Right lobe of liver (tissue), 6 donors: ENCODE measurements around the gene POLR3E. TPM values are rescaled to one million over a fixed set of nuclear protein-coding genes. Genes with fewer than 3 reads are reported as not detected.

Source experiments
- ATAC-seq, 4 donors: fragments of 200-7000 bp; cut with Tn5 transposase; one replicate each; pipeline ENCODE4 v1.9.1; 2020; ENCODE audit warnings: mild to moderate bottlenecking in 4 of 4, moderate library complexity in 4 of 4
- DNase-seq, 3 donors: peaks; one replicate each; pipeline ENCODE4 v3.0.0-alpha.2; 2020
- H3K27ac ChIP-seq, 3 donors: fragments of 200-600 bp; one replicate each; pipeline ENCODE4 v1.8.0; 2022
- H3K27me3 ChIP-seq, 2 donors: fragments of 200-600 bp; one replicate each; pipeline ENCODE4 v1.8.0; 2022
- H3K36me3 ChIP-seq, 4 donors: fragments of 200-600 bp; sonication (generic) in 1 of 4; one replicate each; pipeline versions ENCODE4 v1.5.1 to v1.8.0; 2017 to 2022; ENCODE audit warnings: control low read depth in 1 of 4
- H3K4me1 ChIP-seq, 4 donors: fragments of 200-600 bp; sonication (generic) in 1 of 4; one replicate each; pipeline versions ENCODE4 v1.5.1 to v1.8.0; 2017 to 2022; ENCODE audit warnings: control low read depth in 1 of 4
- H3K4me3 ChIP-seq, 3 donors: fragments of 200-600 bp; one replicate each; pipeline ENCODE4 v1.8.0; 2022
- H3K9me3 ChIP-seq, 4 donors: fragments of 200-600 bp; sonication (generic) in 1 of 4; one replicate each; pipeline versions ENCODE4 v1.5.1 to v1.8.0; 2017 to 2022; ENCODE audit warnings: control low read depth in 1 of 4
- CTCF ChIP-seq, 4 donors: fragments of 200-600 bp in 3 of 4; fragments of 450-650 bp in 1 of 4; IDR thresholded peaks; one replicate each; pipeline versions ENCODE4 v1.5.1 to v1.8.0; 2016 to 2022; ENCODE audit warnings: antibody characterized with exemption in 4 of 4, mild to moderate bottlenecking in 2 of 4
- POLR2A ChIP-seq: fragments of 450-650 bp; IDR thresholded peaks from one replicate; pipeline ENCODE4 v1.6.1; 2017; ENCODE audit warnings: antibody characterized with exemption, mild to moderate bottlenecking
- WGBS: methylation state at CpG from one replicate; pipeline ENCODE4 v1.1.6; 2018; ENCODE audit warnings: low coverage, low lambda C conversion rate; ENCODE audit not compliant: insufficient coverage; ENCODE audit errors: missing lambda C conversion rate; 5-methylcytosine and 5-hydroxymethylcytosine counted together
- intact Hi-C, 2 donors: fragments of 100-400 bp; cut with DNase I; formaldehyde crosslinking; loops; one replicate each; pipeline versions ENCODE4 v1.11.2 to v1.14.1; 2022
- total RNA-seq, 6 experiments: library from RNA; depleted of rRNA in 2 of 6; stranded (reverse); fragments of >200 nt in 2 of 6; fragmentation: NEBNext Ultra II Directional in 3 of 6; extraction: Animal tissue kit (Norgen Biotek cat#: 25700) in 3 of 6; gene quantifications; one replicate each; pipeline versions ENCODE4 v1.1.0 to v1.2.4, GENCODE V29; 2016 to 2023
- donor health status: DM: no; HTN: yes; CAD: no.
- donor health status: DM: no; HTN: no; CAD: no.
- donor health status: DM: no; HTN: no; CAD: no.
- donor health status: DM: no; HTN: yes; CAD: no.
- donor health status: DM: no; HTN: yes; CAD: no.

Gene POLR3E
- total RNA-seq, 6 experiments from 2014 or later: 15.8 to 35.7 (median 26.9) TPM

GRCh38 chr16:22336581-22336980 lies 39.4 kb downstream of the POLR3E start:
- Histone ChIP-seq H3K4me1 (no peaks in the 10 kb centered on the region), H3K4me3 (no peak overlapping the region), H3K27ac (no peak overlapping the region), H3K9me3 (no peaks in the 10 kb centered on the region), H3K27me3 (no peaks in the 10 kb centered on the region), H3K36me3 (peaks cover 0 to 32% (median 8%) of the 10 kb centered on the region in 4 donors)
- no peak for ATAC-seq
- intact Hi-C loops: no loop called here
- TF ChIP-seq POLR2A: no peak
- no peak for TF ChIP-seq CTCF (IDR thresholded peaks at IDR 0.05)
- DNase-seq: no peak

GRCh38 chr16:22337045-22337444 lies 39.8 kb downstream of the POLR3E start:
- Histone ChIP-seq H3K27me3 (no peaks in the 10 kb centered on the region), H3K9me3 (no peaks in the 10 kb centered on the region), H3K27ac (no peak overlapping the region), H3K4me3 (no peak overlapping the region), H3K4me1 (no peaks in the 10 kb centered on the region), H3K36me3 (peaks cover 0 to 27% (median 8%) of the 10 kb centered on the region in 4 donors)
- intact Hi-C loops: no loop called here
- no peak for ATAC-seq
- TF ChIP-seq CTCF (IDR thresholded peaks at IDR 0.05) (no peak), POLR2A (no peak)
- no peak for DNase-seq

DNA sequence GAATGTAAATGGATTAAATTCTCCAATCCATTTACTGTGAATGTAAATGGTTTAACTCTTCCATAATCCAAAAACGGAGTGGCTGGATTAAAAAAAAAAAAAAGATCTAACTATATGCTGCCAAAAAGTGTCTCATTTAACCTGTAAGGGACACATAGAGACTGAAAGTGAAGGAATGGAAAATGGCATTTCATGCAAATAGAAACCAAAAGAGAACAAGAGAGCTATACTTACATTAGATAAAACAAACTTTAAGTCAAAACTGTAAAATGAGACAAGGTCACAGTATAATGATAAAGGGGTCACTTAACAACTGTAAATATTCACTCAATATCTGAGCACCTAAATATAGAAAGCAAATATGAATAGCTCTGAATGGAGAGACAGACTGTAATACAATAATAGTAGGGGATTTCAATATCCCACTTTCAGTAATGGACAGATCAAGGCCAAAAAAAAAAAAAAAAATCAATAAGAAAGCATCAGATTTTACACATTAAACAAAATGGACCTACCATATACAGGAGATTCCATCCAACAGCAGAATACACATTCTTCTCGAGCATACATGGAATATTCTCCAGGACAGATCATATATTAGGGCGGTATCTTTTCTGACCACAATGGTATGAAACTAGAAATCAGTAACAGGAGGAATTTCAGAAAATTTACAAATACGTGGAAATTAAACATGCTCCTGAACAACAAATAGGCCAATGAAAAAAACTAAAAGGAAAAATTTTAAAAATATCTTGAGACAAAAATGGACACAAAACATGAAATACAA lies 40.8 kb downstream of the POLR3E start:
- no peak overlapping the region for H3K27ac ChIP-seq
- WGBS: 92% methylated on average over 4 of the region's 4 CpGs
- no peaks in the 10 kb centered on the region for H3K27me3 ChIP-seq
- no peaks in the 10 kb centered on the region for H3K4me1 ChIP-seq
- no peak for TF ChIP-seq POLR2A
- no peak for TF ChIP-seq CTCF (IDR thresholded peaks at IDR 0.05)
- intact Hi-C loops: no loop called here
- no peak overlapping the region for H3K4me3 ChIP-seq
- H3K36me3 ChIP-seq: peaks cover 0 to 20% (median 8%) of the 10 kb centered on the region in 4 donors
- ATAC-seq (no peak), DNase-seq (no peak)
- no peaks in the 10 kb centered on the region for H3K9me3 ChIP-seq

- H3K4me1 ChIP-seq: no peaks in the 10 kb centered on the region
- H3K27me3 ChIP-seq: no peaks in the 10 kb centered on the region
- no peak for TF ChIP-seq CTCF (IDR thresholded peaks at IDR 0.05)
- TF ChIP-seq POLR2A: no peak
- DNase-seq: no peak
- H3K4me3 ChIP-seq: no peak overlapping the region
- ATAC-seq: no peak
- H3K9me3 ChIP-seq: no peaks in the 10 kb centered on the region
- H3K36me3 ChIP-seq: peaks cover 0 to 6% (median 0%) of the 10 kb centered on the region in 4 donors
- intact Hi-C loops: no loop called here
- H3K27ac ChIP-seq: no peak overlapping the region
Measured at GRCh38 chr16:22340945-22341344, 43.7 kb downstream of the POLR3E start.

- Histone ChIP-seq H3K36me3 (peaks cover 0 to 18% (median 3%) of the 10 kb centered on the region in 4 donors), H3K4me1 (no peaks in the 10 kb centered on the region), H3K27ac (no peak overlapping the region), H3K27me3 (no peaks in the 10 kb centered on the region), H3K4me3 (no peak overlapping the region), H3K9me3 (no peaks in the 10 kb centered on the region)
- intact Hi-C loops: no loop called here
- ATAC-seq (no peak), DNase-seq (no peak)
- 93% methylated on average over 2 of the region's 2 CpGs for WGBS
- TF ChIP-seq CTCF (IDR thresholded peaks at IDR 0.05) (no peak), POLR2A (no peak)
Measured at GRCh38 chr16:22342082-22342481, 44.9 kb downstream of the POLR3E start.
